Muscle of leg (tissue), 11 donors: ENCODE data around the gene RAB3B. TPM values are rescaled to one million over a fixed set of nuclear protein-coding genes. Genes with fewer than 3 reads are reported as not detected.

Experiments used
- DNase-seq: peaks from one replicate; pipeline ENCODE4 v3.0.0; 2013
- H3K27ac ChIP-seq: one replicate; pipeline ENCODE4 v1.5.1; 2013; ENCODE audit warnings: mild to moderate bottlenecking, low read length, control low read depth
- H3K27me3 ChIP-seq: one replicate; pipeline ENCODE4 v1.6.1; 2013; ENCODE audit warnings: low read length; ENCODE audit not compliant: control insufficient read depth, insufficient read depth
- H3K36me3 ChIP-seq: one replicate; pipeline ENCODE4 v1.6.1; 2013; ENCODE audit warnings: low read length; ENCODE audit not compliant: control insufficient read depth, insufficient read depth
- H3K4me1 ChIP-seq: one replicate; pipeline ENCODE4 v1.6.1; 2013; ENCODE audit warnings: low read length; ENCODE audit not compliant: control insufficient read depth, insufficient read depth
- H3K4me3 ChIP-seq: one replicate; pipeline ENCODE4 v1.5.1; 2013; ENCODE audit warnings: low read length, control low read depth
- H3K9me3 ChIP-seq: replicated peaks from 2 replicates; pipeline ENCODE4 v1.6.1; 2013; ENCODE audit warnings: low read depth, low read length; ENCODE audit not compliant: control insufficient read depth
- WGBS: methylation state at CpG from one replicate; pipeline ENCODE4 v1.1.5; 2013; ENCODE audit warnings: missing lambda C conversion rate; ENCODE audit not compliant: insufficient coverage; 5-methylcytosine and 5-hydroxymethylcytosine counted together
- polyA plus RNA-seq, 8 donors: library from polyadenylated mRNA; unstranded; fragments of 120-200 nt; gene quantifications; one replicate each; pipeline versions ENCODE4 v1.2.1 to v1.2.3, GENCODE V29; 2013; ENCODE audit warnings: inconsistent platforms in 1 of 8, low replicate concordance in 1 of 8; ENCODE audit not compliant: insufficient read length in 8 of 8, insufficient read depth in 1 of 8
- total RNA-seq: library from RNA; stranded (reverse); fragments of 120-200 nt; gene quantifications from one replicate; pipeline ENCODE4 v1.2.4, GENCODE V29; 2013

Gene RAB3B
- total and polyA plus RNA-seq, 9 donors, result 0.18 to 0.34 (median 0.28) TPM

GRCh38 chr1:51945591-51945990, 44.9 kb downstream of the RAB3B start:
- no peaks in the 10 kb centered on the region for H3K36me3 ChIP-seq
- H3K9me3 ChIP-seq, result peaks cover 6% of the 10 kb centered on the region
- DNase-seq, result no peak
- peaks cover 2% of the 10 kb centered on the region for H3K27me3 ChIP-seq
- no peaks in the 10 kb centered on the region for H3K4me1 ChIP-seq
- H3K27ac ChIP-seq, result no peak overlapping the region
- H3K4me3 ChIP-seq, result no peak overlapping the region

- Histone ChIP-seq H3K4me3 (no peak overlapping the region), H3K27ac (no peak overlapping the region), H3K9me3 (peaks cover 5% of the 10 kb centered on the region), H3K36me3 (no peaks in the 10 kb centered on the region), H3K4me1 (no peaks in the 10 kb centered on the region), H3K27me3 (no peaks in the 10 kb centered on the region)
- no CpG with 5 or more reads among the region's 2 CpGs for WGBS
- DNase-seq, result no peak
Measured at GRCh38 chr1:51942281-51942680, 48.2 kb downstream of the RAB3B start.

- Histone ChIP-seq H3K27ac (no peak overlapping the region), H3K27me3 (no peaks in the 10 kb centered on the region), H3K9me3 (peaks cover 5% of the 10 kb centered on the region), H3K4me3 (no peak overlapping the region), H3K4me1 (no peaks in the 10 kb centered on the region), H3K36me3 (no peaks in the 10 kb centered on the region)
- DNase-seq, result no peak
Measured at GRCh38 chr1:51941528-51941927, 49.0 kb downstream of the RAB3B start.

DNA sequence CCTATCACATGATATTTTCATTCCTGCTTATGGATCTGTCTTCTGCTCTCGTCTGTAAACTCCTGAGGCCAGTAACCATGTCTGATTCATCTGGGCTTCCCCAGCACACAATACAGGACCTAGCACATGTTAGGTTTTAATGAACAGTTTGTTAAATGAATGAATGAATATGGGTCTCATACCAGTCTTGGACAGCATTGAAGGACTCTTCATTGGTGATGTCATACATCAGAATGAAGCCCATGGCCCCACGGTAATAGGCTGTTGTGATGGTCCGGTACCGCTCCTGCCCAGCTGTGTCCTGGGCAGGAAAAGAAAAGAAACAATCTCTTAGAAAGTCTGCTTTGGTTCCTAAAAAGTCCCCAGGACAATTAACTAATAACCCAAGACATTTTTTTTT, 53.4 kb downstream of the RAB3B start:
- Histone ChIP-seq H3K4me3 (no peak overlapping the region), H3K27ac (no peak overlapping the region), H3K4me1 (no peaks in the 10 kb centered on the region), H3K27me3 (no peaks in the 10 kb centered on the region), H3K9me3 (peaks cover 5% of the 10 kb centered on the region), H3K36me3 (no peaks in the 10 kb centered on the region)
- WGBS, result no CpG with 5 or more reads among the region's 4 CpGs
- DNase-seq, result no peak

- H3K4me3 ChIP-seq, result no peak overlapping the region
- no peak overlapping the region for H3K27ac ChIP-seq
- H3K27me3 ChIP-seq, result no peaks in the 10 kb centered on the region
- H3K36me3 ChIP-seq, result no peaks in the 10 kb centered on the region
- no peak for DNase-seq
- WGBS, result 79% methylated on average over 2 of the region's 4 CpGs
- peaks cover 3% of the 10 kb centered on the region for H3K9me3 ChIP-seq
- H3K4me1 ChIP-seq, result no peaks in the 10 kb centered on the region
Measured at GRCh38 chr1:51936531-51936930, 54.0 kb downstream of the RAB3B start.

DNA sequence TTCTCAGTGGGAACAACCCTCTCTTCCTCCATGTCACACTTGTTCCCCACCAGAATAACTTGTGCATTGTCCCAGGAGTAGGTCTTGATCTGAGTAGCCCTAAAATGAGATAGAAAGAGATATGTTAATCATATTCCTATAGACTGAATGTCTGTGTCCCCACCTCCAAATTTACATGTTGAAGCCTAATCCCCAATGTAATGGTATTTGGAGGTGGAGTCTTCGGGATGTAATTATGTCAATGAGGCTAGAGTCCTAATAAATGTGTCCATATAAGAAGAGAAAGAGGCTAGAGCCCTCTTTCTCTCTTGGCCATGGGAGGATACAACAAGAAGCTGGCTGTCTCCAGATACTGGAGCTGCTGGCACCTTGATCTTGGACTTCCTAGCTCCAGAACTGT, 57.2 kb downstream of the RAB3B start:
- Histone ChIP-seq H3K4me3 (no peak overlapping the region), H3K27ac (no peak overlapping the region), H3K9me3 (no peaks in the 10 kb centered on the region), H3K27me3 (peaks cover 5% of the 10 kb centered on the region), H3K4me1 (no peaks in the 10 kb centered on the region), H3K36me3 (no peaks in the 10 kb centered on the region)
- no peak for DNase-seq
- no CpG with 5 or more reads among the region's 1 CpG for WGBS

GRCh38 chr1:51930329-51930728, 60.2 kb downstream of the RAB3B start:
- Histone ChIP-seq H3K36me3 (no peaks in the 10 kb centered on the region), H3K27ac (no peak overlapping the region), H3K27me3 (peaks cover 5% of the 10 kb centered on the region), H3K4me1 (no peaks in the 10 kb centered on the region), H3K9me3 (no peaks in the 10 kb centered on the region), H3K4me3 (no peak overlapping the region)
- no peak for DNase-seq

GRCh38 chr1:51928896-51929295, 61.6 kb downstream of the RAB3B start:
- H3K36me3 ChIP-seq, result no peaks in the 10 kb centered on the region
- H3K27ac ChIP-seq, result no peak overlapping the region
- DNase-seq, result no peak
- H3K9me3 ChIP-seq, result no peaks in the 10 kb centered on the region
- WGBS, result no CpG with 5 or more reads among the region's 1 CpG
- peaks cover 5% of the 10 kb centered on the region for H3K27me3 ChIP-seq
- no peak overlapping the region for H3K4me3 ChIP-seq
- H3K4me1 ChIP-seq, result no peaks in the 10 kb centered on the region

DNA sequence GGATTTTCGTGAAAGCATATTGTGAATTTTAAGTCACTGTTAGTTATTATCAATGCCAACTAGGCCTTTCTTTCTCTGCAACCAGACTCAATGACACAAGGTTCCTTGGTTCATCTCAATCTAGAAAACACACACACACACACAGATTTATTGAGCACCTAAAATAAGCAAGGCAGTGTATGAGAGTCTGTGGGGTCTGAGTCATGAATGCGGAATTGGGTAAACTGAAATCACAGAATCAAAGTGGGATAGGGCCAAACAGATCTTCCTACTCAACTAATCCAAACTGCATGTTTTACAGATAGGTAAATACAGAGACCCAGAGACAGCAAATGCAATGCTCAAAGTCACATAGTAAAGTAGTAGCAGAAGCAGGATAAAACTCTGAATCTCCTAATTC, 63.5 kb downstream of the RAB3B start:
- no peaks in the 10 kb centered on the region for H3K36me3 ChIP-seq
- no peaks in the 10 kb centered on the region for H3K4me1 ChIP-seq
- WGBS, result no CpG with 5 or more reads among the region's 2 CpGs
- no peaks in the 10 kb centered on the region for H3K9me3 ChIP-seq
- no peak overlapping the region for H3K27ac ChIP-seq
- H3K27me3 ChIP-seq, result peaks cover 5% of the 10 kb centered on the region
- no peak overlapping the region for H3K4me3 ChIP-seq
- no peak for DNase-seq

- WGBS, result no CpG with 5 or more reads among the region's 5 CpGs
- Histone ChIP-seq H3K36me3 (no peaks in the 10 kb centered on the region), H3K4me3 (no peak overlapping the region), H3K4me1 (no peaks in the 10 kb centered on the region), H3K27me3 (peaks cover 5% of the 10 kb centered on the region), H3K27ac (no peak overlapping the region), H3K9me3 (no peaks in the 10 kb centered on the region)
- DNase-seq, result no peak
Measured at GRCh38 chr1:51926171-51926812, 64.2 kb downstream of the RAB3B start.

DNA sequence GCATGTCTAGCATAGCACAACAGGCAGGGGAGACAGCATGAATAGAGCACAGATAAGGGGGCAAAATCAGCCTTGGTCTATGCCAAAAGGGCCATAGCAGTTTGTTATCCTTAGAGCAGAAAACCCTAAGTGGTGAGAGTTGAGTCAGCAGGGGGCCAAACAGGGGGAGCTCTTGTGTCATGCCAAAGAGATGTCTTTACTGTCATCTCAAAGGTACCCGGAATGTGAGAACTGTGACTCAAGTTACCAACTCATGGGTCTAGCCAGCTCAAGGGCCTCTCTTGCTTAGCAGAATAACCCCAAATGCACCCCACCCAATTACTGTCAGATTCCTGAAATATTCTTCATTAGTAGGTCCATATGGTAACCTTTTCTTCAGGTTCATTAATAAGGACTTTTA, 66.0 kb downstream of the RAB3B start:
- Histone ChIP-seq H3K27me3 (peaks cover 9% of the 10 kb centered on the region), H3K36me3 (no peaks in the 10 kb centered on the region), H3K9me3 (no peaks in the 10 kb centered on the region), H3K4me3 (no peak overlapping the region), H3K27ac (no peak overlapping the region), H3K4me1 (peaks cover 4% of the 10 kb centered on the region)
- DNase-seq, result no peak
- WGBS, result 60% methylated on average over 1 of the region's 1 CpG
